ENCODE measurements around the gene UMAD1.

DNA sequence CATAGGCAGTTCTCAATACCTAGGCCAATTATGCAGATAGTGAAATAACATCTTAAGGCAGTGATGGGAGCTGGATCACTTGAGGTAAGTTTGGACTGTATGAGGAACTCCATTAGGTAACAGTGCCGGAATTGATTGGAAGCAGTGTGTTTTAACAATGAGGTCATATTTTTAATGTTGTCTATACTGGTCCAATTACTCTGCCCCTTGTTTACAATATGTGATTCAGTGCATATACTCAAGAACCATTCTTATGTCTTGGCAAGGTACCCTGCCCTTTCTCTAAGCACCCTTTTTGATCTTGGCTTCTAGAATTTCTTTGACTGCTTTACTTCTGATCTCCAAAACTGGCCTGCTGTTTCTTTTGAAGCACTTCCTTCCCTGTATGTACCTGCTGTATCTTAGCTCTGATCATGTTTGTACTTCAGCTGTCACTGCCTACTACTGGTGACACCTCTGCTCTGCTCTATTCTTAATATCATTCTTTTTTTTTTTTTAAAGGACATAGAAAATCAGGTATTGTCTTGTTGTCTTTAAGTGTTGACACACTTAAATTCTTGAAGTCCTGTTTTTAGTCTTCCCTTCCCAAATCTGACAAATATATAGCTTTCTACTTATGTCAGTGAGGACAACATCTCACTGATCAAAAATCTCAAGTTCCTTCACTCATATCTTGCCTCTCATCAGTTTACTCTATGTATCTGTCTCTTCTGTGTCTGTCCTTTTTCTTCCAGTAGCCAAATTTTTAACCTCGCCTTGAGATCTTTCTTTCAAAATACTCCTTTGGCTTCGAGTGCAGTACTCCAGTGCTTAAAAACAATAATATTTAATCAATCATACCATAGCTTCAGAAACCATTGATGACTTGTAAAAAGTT lies 124.2 kb downstream of the UMAD1 start:
- TF ChIP-seq, protein P1, sequence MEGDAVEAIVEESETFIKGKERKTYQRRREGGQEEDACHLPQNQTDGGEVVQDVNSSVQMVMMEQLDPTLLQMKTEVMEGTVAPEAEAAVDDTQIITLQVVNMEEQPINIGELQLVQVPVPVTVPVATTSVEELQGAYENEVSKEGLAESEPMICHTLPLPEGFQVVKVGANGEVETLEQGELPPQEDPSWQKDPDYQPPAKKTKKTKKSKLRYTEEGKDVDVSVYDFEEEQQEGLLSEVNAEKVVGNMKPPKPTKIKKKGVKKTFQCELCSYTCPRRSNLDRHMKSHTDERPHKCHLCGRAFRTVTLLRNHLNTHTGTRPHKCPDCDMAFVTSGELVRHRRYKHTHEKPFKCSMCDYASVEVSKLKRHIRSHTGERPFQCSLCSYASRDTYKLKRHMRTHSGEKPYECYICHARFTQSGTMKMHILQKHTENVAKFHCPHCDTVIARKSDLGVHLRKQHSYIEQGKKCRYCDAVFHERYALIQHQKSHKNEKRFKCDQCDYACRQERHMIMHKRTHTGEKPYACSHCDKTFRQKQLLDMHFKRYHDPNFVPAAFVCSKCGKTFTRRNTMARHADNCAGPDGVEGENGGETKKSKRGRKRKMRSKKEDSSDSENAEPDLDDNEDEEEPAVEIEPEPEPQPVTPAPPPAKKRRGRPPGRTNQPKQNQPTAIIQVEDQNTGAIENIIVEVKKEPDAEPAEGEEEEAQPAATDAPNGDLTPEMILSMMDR (IDR thresholded peaks at IDR 0.05): no peak
- no peak for TF ChIP-seq POLR2A (IDR thresholded peaks at IDR 0.05)

Data from testis (tissue), 2 donors.